HK-2 (cell line): ENCODE measurements around the gene ULK2.
"Not testable (repeated sequence)": the region's sequence is repeated elsewhere in the genome, so short reads cannot be mapped to it uniquely, and the experiment has no call there.

Experiments
- DNase-seq: peaks from one replicate; pipeline ENCODE4 v3.0.0-alpha.2; 2018; ENCODE audit not compliant: unreplicated experiment

ULK2 gene

DNA sequence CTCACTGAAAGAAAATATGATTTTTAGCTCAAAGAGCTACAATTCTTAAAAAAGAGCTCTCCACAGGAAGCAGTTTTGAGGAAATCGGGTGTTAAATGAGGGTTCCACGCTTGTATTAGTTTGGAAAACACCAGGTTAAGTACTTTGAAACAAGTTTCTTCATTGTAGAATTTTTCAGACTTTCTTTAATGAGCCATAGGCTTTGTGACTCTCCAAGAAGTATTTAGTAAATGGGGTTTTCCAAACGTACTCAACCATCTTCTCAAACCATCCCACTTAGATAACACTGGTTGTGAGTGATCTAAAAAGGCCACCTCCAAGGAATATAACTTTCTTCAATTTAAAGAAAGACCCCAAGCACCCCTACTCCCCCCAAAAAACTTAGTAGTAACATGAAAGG is 2.7 kb downstream of the ULK2 start:
- DNase-seq = no peak

GRCh38 chr17:19860647-19861177 is 7.0 kb downstream of the ULK2 start:
- not testable (repeated sequence) for DNase-seq

DNA sequence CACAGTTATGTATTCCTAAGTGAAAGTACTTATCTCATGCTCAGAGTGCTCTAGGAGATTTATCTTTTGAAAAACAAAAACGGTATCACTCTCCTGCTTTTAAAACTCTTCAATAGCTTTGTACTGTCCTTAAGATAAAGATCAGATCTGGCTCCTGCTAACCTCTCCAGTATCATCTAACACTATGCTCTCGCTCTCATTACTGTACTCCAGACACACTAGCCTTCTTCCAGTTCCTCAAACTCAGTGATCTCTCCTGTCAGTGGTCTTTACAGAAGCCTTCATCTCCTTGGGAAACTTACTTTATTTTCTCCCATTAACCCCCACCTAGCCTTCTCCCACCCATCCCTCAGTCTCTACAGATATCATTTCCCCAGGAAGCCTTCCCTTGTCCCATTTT is 10.1 kb downstream of the ULK2 start:
- DNase-seq = no peak

GRCh38 chr17:19833914-19834313 is 33.8 kb downstream of the ULK2 start:
- no peak for DNase-seq

DNA sequence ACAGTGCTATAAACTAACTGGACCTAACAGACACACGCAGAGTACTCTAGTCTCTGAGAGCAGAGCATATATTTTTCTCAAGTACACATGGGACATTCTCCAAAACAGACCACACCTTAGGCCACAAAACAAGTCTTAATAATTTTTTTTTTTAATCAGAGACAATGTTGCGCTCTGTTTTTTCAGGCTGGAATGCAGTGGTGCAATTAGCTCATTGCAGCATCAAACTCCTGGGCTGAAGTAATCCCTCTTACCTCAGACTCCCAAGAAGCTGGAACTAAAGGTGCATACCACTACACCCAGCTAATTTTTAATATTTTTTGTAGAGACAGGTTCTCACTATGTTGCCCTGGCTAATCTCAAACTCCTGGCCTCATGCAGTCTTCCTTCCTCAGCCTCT is 37.7 kb downstream of the ULK2 start:
- DNase-seq = no peak

DNA sequence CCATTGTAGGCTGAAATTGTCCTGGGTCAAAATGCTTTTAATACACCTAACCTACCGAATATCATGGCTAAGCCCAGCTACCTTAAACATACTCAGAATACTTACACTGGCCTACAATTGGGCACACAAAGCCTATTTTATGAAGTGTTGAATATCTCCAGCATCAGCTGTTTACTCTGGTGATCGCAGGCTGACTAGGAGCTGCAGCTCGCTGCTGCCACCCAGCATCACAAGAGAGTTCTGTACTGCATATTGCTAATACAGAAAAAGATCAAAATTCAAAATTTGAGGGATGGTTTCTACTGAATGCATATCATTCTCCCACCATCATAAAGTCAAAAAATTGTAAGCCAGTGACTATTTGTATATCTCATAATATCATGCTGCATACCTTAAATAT is 55.3 kb downstream of the ULK2 start:
- DNase-seq = no peak

DNA sequence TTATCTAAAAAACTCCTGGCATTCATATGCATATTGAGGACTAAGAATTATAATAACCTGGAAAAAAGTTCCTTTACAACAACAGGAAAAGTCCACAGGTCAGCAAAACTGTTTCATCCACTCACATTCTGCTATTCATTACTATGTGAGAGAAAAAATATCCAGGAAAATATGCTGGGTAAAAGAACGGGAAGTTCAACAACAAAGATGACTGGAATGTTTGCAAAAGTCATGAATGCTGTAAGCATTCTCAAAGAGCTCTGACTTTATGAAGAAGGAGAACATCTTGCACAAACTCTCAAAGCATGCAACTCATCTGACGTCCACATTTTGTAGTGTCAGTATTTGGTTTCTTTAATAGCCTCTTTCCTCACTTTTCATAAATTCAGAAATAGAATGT is 62.7 kb downstream of the ULK2 start:
- no peak for DNase-seq

- DNase-seq = no peak
Measured at GRCh38 chr17:19800571-19800970, 67.2 kb downstream of the ULK2 start.

GRCh38 chr17:19799796-19800195 is 67.9 kb downstream of the ULK2 start:
- no peak for DNase-seq

- no peak for DNase-seq
Measured at GRCh38 chr17:19796457-19796856, 71.3 kb downstream of the ULK2 start.

GRCh38 chr17:19791918-19792550 is 75.7 kb downstream of the ULK2 start:
- DNase-seq = no peak

DNA sequence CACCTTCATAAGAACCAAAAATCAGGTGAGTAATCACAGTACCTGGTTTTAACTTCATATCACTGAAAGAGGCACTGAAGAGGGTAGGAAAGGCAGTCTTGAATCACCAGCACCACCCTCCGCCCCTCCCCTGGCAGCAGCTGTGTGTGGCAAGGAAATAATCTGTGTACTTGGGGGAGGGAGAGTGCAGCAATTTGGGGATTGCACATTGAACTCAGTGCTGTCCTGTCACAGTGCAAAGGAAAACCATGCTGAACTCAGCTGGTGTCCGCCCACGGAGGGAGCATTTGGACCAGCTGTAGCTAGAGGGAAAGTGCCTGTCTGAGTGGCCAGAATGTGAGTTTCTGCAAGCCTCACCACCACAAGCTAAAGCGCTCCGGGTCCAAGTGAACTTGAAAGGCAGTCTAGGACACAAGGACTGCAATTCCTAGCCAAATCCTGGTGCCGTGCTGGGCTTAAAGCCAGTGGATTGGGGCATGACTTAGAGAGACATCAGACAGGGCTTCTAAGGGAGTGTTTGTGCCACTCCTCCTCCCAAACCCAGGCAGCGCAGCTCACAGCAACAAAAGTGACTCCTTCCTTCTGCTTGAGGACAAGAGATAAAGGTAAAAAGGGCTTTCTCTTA is 79.9 kb downstream of the ULK2 start:
- DNase-seq = no peak

DNA sequence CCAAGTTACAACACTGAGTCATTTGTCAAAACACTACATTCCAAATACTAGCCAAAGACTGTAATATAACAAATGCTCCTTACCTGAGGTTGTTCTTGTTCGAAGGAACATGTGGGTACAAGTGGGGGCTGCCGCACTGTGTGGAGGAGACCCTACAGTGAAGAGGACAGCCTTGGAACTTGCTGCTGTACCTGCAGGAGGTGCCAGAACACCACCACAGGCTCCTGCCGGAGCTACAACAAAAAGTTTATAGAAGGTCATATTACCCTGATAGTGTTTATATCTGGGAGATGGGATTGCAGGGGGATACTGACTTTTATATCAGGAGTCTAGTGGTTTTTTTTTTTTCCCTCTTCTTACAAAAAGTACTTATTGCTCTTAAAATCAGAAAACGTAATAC is 81.9 kb downstream of the ULK2 start:
- no peak for DNase-seq

DNA sequence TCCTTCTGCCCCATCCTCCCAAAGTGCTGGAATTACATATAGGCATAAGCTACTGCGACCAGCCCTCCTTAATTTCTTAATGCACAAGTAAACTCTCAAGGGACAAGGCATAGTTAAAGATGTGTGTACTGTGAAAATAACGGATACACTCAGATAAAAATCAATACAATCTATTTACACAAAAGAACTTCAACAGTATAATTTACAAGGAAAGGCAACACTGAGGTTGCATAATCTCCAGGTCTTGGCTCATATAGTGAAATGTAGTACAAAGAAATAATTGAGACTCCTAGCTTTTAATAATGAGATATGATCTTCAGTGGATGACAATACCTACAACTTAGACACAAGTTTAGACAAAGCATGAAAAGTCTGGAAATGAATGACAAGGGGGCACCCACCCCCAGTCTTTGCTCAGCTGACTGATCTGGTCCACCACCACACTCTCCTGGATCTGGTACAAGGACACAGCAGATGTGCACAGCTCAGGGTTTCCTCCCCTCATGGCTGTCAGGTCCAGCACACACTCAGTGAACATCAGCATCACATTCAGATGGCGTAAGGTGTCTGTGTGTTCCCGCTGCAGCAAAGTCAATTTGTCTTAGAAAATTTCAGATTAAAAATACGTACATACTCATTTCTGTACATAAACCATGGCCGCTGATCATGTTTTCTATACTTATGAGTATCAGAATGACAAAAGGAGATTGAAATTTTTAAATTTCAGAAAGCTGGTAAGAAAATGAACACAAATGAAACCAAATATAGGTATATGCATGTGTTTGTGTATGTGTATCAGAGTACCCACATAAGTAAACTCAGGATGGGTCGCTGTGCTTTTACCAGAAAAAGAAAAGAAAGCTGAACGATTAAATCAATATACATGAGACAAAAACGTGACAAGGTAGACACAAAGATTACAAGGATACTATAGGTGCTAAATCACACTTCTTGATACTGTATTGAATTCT is 86.0 kb downstream of the ULK2 start:
- no peak for DNase-seq

DNA sequence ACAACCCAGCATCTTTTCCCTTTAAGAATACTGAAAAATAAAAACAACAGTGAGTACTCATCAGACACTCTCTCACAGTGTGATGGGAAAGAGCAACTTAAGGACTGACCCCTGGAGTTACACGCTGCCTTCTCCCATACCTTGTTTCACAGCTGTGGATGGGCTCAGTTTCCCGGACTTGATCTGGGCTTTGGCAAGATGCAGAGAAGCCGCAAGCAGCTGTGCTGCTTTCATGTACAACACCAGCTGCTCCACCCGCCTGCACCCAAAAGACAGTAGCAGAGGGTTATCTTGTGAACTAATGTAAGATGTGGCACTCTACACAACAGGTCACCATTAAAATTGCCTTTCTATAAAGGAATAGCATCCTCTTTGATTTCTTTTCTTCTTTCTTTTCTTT is 86.9 kb downstream of the ULK2 start:
- no peak for DNase-seq

GRCh38 chr17:19773534-19773933 is 94.2 kb downstream of the ULK2 start:
- no peak for DNase-seq

- no peak for DNase-seq
Measured at GRCh38 chr17:19771971-19772630, 95.6 kb downstream of the ULK2 start.

GRCh38 chr17:19770985-19771735 is 96.6 kb downstream of the ULK2 start:
- no peak for DNase-seq

DNA sequence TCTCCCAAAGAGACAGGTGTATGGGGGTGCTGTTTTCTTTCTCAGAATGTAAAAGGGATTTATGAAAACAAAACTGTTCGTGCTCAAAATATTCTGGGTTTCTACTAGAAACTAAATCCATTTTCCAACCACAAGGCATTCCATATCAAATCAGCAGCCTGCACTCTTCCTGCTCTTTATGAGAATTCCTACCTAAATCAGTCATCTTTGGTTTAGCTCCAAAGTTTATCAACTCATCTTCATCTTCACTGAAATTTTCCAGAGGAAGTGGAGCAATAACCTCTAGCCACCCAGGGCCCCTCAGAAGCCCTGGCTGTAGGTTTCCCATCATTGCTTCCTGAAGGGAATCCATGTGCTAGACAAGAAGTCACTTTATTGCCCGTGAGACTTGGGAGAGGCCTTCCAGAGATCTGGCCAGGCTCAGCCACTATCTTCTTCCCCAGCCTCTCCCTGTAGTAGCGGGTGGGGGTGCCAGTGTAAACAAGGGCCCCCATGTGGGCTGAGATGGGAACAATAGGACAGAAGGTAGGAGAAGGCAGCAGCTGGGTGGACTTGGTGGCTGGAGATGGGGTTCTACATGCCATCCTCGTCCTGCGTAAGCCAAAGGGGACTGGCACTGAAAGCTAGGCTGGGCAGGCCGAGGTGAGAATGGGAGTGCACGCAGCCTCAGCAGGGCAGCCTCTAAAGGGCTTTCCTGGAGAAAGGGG is 97.6 kb downstream of the ULK2 start:
- DNase-seq = no peak

GRCh38 chr17:19768046-19768782 is 99.5 kb downstream of the ULK2 start:
- no peak for DNase-seq
